ENCODE data around the gene CRYAA.
"Not testable (repeated sequence)": the region's sequence is repeated elsewhere in the genome, so short reads cannot be mapped to it uniquely, and the experiment has no call there.

The CRYAA gene

DNA sequence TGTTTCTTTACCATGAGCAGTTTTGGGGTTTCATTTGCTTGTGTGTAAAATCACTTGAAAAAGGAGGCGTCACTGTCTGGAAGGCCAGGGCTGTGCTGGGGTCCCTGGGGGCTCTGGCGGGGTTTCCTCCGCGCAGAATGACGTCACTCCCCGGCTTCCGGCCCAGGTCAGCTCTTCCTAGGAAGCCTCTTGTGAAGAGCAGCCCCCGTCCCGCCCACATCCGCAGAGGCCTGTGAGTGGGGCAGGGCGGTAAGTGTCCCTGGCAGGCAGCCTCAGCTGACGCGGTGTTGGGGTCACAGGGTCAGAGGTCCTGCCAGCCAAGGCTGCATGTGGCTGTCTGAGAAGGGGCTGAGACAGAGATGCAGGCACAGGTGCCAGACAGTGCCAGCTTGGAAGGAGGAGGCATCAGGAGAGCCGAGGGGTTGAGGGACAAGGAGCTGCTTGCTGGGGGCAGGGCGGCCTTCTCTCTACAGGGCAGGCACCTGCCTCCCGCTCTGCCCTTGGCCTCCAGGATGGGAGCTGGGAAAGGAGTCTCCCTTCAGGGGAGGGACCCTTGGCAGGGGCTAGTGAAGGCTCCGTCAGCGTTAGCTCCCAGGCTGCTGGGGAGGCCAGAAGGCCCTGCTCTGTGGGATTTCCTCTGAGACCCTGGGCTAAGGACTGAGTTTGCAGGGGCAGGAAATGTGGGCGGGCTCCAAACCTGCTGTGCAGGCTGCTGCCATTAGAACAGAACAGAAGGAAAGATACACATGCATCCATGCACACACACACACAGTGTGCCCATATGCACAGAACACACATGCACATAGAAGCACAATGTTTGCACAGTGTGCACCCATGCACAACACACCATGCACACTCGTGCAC lies 8.5 kb downstream of the CRYAA start:
- DNase-seq = not testable (repeated sequence)

DNA sequence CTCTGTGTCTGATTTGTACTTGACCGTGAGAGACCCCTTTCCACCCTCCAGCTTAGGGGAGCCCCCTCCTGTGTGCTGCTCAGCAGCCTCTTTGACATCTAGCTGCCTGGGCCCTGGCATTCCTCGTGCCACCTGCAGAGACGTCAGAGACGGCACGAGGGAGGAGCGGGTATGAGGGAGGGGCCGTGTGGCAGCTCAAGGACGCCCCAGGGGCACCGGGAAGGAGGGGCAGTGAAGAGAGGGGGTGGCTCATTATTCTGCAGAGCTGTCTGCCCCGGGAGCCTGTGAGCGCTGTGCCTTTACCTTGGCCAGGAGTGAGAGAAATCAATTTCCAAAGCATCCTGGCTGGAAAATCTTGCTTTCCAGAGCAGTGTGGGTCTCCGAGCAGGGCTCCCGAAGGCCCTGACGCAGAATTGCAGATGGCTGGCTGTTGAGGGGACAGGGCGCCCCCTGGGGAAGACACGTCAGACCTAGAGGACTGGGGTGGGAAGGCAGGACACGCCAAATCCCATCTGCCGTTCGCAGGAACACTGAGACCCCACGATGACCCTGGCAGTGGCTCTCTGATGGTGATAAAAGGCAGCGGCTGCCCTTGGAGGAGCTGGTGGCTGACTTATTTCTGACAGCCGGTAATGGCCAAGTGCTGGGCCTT lies 9.5 kb downstream of the CRYAA start:
- DNase-seq = not testable (repeated sequence)

DNA sequence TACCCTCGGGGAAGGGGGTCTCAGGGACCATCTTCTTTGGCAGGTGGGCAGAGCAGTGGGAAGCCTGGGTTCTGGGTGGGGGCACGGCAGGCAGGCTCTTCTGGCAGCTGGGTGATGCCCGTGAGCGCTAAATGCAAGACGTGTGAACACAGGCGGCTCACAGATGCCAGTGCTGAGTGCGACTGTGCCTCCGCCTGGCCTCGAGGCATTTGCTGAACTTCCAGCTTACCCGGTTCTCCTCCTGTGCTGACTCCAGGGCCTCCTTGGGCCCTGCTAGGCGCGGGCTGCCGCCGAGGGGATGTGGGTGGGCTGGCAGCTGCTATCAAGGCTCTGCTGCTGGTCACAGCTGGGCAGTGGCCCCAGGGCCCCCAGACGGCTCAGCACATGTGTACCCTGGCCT lies 12.2 kb downstream of the CRYAA start:
- DNase-seq = not testable (repeated sequence)

DNA sequence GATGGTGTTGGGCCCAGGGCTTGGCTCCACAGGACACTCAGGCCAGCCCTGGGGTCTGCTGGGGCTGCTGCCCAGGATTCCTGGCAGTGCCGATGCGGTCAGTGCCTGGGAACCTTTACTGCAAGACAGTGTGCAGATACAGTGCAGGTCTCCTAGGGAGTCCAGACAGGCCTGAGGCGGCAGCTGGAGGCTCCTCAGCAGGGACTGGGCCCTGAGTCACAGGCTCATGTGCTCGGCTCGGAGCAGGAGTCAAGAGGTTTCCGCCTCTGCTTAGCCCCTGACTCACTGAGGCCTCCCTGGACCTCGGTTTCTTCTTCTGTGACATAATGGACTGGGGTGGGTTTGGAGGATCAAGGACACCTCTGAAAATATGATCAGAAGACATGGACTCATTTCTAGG lies 18.5 kb downstream of the CRYAA start:
- DNase-seq = not testable (repeated sequence)

DNA sequence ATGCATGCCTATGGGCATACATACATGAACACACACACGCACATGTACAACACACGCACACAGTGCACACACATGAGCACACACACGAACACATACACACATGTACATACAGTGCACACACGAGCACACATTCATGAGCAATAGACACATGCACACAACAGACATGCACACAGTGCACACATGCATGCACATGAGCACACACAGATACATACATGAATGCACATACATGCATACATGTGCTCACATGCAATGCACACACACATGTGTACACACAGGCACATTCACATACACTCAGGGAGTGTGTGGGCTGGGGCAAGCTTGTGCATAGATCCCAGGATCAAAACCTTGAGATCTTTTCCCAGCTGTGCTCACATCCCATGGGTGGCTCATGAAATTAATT lies 18.9 kb downstream of the CRYAA start:
- DNase-seq = no peak

DNA sequence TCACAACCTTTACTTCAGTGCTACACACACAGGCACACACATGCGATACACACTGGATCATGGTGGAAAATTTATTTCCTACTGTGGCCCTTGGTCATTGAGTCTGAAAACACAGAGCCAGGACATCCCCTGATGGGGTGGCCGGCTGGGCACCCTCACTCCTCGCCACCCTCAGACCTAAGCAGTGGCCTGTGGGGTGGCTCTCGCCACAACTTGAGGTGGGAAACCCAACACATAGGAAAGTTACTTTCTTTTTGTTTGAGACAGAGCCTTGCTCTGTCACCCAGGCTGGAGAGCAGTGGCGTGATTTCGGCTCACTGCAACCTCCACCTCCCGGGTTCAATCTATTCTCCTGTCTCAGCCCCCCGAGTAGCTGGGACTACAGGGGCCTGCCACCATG lies 19.4 kb downstream of the CRYAA start:
- DNase-seq = no peak

DNA sequence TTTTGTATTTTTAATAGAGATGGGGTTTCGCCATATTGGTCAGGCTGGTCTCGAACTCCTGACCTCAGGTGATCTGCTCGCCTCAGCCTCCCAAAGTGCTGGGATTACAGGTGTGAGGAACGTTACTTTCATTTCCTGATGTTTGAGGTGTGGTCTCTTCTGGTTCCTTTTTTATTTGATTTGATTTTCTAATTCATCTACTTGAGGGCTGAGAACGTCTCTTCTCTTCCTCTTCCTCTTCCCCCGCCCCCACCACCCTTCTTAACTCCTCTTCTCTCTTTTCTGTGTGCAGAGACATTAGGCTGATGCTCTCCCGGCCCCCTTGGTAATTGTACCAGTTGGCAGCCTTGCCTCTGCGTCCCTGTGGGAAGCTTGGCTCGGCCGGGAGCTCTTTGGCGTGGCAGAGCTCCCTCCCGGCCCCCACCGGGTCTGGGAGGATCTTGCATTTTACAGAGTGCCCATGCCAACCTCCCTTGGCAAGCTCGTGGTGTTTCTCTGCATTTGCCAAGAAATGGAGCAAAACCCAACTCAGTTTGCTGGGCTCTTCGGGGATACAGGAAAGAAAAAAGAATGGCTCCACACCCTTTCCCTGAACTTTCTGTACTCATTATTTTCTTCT lies 19.9 kb downstream of the CRYAA start:
- DNase-seq = no peak

DNA sequence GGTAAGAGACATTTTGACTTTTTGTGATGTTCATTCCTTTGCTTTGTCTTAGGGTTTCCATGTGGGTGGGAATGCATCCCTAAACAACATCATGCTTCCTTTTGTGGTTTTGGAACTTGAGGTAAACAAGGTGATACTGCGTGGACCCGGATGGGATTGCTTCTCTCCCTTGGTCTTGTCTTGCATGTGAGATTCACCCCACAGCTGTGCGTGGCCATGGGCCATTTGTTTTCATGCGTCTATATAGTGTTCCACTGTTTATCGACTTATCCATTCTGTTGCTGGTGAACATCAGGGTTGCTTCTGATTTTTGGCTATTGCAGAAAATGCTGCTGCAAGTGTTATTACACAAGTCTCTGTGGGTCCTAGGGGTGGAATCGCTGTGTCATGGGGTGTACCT lies 21.1 kb downstream of the CRYAA start:
- DNase-seq = no peak

DNA sequence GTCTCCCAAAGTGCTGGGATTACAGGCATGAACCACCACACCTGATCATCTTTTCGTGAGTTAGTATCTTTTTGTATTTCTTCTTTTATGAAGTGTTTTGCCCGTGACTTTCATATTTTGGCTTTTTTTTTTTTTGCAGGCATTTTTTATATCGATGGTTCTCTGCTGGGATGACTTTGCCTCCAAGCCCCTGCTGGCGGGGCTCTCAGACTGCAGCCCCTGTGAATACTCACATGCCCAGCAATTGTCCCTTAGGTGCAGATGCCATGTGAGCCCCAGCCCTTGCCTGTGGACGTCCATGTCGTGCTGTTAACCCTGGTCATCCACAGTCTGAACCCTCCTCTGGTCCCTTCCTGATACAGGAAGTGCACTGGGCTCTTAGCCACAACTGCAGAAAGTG lies 21.7 kb downstream of the CRYAA start:
- DNase-seq = no peak

DNA sequence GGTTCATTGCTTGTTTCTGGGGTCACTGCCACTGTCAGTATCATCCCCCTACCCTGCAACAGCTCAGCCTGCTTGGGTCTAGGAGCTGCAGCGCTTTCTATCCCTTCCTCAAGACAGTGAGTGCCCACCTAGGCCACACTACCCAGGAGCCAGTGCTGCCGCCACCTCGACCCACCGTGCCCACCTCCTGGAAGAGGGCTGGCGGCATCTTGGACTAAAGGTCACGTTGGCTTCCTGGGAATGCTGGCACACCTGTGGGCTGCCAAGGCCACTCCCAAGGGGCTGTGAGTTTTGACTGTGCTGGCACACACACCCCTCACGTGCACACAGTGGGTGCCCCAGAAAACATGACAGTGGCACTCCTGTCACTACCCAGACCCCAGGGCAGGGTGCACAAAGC lies 22.1 kb downstream of the CRYAA start:
- DNase-seq = no peak

DNA sequence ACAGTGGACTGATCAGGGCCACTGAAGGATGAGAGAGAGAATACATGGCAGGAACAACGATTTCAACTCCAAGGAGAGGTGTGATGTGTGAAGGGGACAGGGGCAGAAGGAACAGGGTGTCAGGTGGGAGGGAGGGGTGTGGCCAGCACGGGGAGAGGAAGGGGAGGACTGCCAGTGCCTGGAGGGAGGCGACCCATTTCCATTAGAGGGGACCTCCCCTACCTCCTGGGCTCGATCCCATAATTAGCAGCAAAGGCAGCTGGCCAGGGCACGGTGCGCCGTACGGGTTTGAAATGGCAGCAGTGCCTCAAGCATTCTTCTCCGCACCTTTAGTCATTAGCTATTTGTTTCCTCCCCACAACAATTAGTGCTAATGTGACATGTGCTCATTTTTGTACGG lies 22.7 kb downstream of the CRYAA start:
- DNase-seq = no peak

DNA sequence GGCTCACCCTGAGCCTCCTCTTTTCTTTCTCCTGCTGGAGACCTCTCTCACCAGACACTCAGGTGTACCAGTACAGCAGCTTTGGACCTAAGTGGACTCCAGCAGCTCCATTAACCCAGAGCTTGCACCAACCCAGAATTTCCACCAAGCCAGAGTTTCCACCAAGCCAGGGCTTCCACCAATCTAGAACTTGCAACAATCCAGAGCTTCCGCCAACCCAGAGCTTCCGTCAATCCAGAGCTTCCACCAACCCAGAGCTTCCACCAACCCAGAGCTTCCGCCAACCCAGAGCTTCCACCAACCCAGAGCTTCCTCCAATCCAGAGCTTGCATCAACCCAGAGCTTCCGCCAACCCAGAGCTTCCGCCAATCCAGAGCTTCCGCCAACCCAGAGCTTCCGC lies 23.2 kb downstream of the CRYAA start:
- no peak for DNase-seq

DNA sequence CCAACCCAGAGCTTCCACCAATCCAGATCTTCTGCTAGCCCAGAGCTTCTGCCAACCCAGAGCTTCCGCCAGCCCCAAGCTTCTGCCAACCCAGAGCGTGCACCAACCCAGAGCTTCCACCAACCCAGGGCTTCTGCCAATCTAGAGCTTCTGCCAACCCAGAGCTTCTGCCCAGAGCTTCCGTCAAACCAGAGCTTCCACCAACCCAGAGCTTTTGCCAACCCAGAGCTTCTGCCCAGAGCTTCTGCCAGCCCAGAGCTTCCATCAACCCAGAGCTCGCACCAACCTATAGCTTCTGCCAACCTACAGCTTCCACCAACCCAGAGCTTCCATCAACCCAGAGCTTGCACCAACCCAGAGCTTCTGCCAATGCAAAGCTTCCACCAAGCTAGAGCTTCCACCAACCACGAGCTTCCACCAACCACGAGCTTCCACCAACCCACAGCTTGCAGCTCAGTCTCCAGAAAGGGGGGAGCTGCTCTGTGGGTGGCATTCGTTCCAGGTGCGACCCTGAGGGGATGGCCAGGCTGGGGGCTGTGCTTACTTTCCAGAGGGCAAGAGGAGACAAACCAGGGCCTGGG lies 23.8 kb downstream of the CRYAA start:
- no peak for DNase-seq

DNA sequence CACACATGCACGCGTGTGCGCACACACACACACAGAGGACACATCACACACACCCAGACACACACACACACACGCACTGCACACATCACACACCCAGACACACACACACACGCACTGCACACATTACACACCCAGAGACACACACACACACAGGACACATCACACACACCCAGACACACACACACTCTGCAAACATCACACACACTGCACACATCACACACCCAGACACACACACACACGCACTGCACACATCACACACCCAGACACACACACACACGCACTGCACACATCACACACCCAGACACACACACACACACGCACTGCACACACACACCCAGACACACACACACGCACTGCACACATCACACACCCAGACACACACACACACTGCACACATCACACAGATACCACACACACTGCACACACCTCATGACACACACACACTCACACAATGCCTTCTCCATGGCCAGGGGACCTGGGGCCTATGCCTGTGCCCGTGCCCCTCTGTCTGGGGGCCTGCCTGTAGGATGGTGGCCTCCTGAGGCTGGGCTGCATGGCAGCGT lies 24.4 kb downstream of the CRYAA start:
- no peak for DNase-seq

DNA sequence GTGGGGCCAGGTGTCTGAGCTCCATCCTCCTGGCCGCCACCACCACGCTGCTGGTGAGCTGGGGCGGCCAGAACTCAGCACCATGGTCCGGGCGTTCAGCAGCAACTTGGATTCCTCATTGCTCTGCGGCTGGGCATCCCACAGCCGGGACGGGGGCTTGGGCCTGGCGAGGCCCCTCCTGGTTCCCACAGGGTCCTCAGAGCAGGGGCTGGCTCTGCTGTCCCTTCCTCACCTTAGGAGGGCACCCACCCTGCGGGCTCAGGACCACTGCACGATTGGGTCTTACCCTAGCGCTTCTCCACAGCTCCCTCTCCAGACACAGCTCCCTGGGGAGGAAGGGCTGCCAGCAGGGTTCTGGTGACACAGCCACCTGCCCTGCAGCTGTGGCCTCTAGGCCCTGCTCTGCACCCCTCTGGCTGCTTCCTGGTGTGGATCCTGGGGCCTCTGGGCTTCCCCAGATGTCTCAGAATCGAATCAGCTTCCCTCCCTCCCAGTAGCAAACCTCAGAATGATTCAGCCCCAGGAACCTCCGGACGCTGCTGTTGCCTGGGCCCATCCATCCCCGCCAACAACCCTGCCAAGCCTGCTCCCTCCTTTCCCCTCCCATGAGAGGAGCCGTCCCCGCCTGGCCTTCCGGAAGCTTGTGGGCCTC lies 25.0 kb downstream of the CRYAA start:
- no peak for DNase-seq

DNA sequence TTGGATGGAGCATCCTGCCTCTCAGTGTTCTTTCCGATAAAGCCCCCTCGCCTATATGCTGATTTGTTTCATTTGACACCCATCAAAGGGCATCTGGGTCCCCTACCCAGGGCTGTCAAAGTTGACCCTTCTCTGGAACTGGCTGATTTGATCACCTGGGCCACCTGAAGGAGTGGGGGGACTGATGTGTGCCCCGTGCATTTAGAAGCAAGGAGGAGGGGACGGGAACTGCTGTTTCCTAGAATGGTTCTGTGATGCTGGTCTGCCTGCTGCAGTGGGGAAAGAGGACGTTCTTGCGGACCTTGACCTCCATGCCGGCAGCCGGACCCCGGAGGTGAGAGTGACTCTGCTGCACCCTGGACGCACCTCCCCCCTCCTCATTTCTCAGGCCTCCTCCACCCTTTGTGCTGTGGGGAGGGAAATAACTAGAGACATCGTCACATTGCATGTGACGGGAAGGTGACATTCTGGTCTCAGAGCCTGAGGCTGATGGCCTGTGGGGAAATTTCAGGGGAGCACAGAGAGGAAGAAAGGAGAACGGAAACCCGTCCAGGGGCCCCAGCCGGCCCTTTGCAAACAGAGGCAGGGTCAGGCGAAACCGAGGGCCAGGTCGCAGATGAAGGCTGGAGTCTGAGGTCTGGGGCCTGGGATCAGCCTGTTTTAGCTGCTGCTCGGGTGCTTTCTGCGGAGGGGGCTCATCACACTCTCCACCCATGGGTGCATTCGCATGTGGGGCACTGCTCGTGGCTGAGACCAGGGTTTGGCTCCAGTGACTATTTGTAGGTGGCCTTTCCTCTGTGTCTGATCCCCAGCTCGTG lies 25.7 kb downstream of the CRYAA start:
- DNase-seq = no peak

DNA sequence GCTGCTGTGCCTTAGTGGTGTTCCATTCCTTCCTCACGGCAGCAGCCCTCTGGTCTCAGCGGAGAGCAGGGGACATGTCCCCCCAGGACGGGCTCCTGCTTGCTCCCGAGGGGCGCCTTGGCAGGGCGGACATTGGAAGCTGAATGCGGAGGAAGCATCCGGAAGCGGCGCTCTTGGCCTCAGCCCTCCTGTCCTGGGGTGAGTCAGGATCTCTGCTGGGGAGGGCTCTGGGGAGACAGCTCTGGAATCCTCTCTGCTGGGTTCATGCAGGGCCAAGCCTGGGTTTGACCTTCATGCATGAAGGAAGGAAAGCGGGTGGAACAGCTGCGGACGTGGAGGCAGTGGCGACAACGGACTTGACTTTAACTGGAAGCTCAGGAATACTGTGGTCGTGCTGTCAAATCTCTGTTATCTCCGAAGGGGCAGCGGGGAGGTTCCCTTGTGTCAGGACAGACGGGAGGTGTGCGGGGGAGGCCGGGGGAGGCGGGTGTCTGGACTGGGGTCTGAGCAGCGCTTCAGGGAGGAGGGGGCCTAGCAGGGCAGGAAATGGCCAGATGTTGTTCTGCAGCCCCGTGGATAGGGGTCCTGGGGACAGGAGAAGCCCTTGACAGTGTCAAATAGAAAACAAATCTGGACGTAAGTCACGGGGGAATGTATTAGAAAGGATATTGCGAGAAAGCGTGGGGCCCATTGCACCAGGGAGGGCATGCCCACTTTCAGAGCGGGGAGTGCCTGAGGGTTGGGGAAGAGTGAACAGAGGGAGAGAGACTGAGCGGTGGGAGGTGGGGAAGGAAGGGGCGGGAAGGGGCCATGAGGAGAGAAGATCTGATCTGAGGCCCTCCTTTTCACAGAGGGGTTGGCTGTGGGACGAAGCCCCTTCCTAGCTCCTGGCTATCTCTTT lies 26.6 kb downstream of the CRYAA start:
- no peak for DNase-seq

DNA sequence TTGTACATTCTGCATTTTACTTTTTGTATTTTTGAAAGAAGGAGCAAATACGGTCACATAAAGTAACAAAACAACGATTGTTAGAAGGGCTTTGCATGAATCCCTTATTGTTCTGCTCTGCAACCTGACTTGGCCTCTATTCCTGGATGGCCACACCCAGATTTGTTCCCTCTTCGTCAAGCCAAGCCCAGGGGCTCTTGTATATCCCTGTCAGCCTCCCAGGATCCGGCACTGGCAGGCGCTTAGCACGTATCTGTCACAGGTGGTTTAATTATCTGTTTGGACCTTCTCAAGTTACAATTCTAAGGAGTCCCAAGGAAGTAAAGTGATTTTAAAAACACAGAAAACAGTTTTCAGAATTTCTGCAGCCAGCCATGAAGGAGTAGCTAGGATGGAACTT lies 28.0 kb downstream of the CRYAA start:
- no peak for DNase-seq

DNA sequence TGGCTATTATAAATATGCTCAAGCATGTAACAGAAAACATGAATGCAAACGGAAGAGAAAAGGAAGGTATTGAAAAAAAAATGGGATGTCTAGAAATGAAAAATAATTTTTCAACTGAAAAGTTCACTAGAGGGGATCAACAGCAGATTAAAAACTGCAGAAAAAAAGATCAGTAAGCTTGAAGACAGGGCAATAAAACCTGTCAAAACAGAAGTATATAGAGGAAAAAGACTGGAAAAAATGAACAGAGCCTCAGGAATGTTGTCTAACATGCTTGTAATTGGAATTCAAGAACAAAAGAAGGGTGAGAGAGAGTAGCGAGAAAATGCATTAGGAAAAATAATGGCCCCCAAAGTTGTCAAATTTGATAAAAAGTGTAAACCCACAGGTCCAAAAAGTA lies 29.6 kb downstream of the CRYAA start:
- no peak for DNase-seq

DNA sequence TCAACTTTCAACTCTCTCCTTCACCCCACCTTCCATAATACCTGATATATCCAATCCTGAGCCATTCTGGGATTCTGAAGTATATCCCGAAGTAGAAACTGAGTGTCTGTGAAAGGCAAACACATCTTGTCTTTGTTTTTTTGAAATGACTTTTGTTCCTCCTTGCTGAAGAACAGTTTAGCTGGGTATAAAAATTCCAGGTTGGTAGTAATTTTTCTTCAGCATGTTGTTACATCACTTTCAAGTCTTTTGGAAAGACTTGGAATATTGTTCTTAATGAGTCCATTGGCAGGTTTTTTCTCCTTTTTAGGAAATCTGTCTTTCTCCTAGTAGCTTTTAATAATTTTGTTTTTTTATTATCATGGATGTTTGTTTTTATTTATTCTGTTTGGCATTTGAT lies 32.7 kb downstream of the CRYAA start:
- DNase-seq = no peak

DNA sequence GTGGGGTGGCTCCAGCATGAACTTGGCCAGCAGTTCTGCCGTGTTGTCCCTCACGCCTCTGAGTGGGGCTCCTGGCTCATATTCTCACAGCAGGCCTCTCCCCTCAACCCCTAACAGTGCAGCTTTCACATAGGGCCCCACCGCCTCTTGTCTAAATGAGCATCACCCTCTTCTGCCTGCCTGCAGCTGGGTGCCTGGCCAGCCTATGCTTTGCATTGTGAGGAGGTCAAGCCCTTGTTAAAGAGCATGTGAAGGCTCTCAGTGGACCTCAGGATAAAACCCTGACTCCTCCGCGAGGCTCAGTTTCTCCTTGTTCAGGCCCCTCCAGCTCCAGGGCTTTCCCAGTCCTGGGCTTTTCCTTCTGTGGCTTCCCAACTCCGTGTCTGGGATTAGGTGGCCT lies 34.8 kb downstream of the CRYAA start:
- DNase-seq = no peak
